ENCODE data around the gene PUSL1. TPM values are rescaled to one million over a fixed set of nuclear protein-coding genes. Genes with fewer than 3 reads are reported as not detected.

The PUSL1 gene
- total and polyA plus RNA-seq, 2 of the 13 experiments (the other 11 are each of a cell fraction or from before 2014, with no cell fraction given): 8.3 to 22.2 TPM

DNA sequence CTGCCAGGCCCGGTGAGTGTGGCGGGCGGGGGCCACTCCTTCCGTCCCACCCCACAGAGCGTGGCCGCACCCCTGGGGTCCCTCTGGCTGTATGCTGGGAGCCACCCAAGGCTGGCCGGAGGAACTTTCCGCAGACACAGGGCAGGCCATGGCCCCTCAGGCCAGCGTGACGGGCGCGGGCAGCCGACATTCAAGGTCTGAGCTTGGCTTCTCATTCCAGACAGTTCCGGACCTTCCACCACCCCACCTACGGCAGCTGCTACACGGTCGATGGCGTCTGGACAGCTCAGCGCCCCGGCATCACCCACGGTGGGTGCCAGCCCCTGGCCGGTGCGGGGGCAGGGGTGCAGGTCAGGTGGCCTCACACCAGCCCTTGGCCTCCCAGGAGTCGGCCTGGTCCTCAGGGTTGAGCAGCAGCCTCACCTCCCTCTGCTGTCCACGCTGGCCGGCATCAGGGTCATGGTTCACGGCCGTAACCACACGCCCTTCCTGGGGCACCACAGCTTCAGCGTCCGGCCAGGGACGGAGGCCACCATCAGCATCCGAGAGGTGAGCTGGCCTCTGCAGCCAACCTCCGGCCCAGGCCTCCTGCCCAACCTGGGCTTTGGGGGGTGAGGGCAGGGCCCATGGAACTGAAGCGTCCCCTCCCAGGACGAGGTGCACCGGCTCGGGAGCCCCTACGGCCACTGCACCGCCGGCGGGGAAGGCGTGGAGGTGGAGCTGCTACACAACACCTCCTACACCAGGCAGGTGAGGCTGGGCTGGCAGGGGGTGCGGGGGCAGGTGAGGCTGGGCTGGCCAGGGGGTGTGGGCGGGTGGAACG, 20.9 kb upstream of the PUSL1 start (continued):
- no peak for TF ChIP-seq ZBTB46 (CRISPR knock-in tag; IDR thresholded peaks at IDR 0.05; ENCODE audit: borderline replicate concordance)
- TF ChIP-seq FOXO1 (CRISPR knock-in tag; IDR thresholded peaks at IDR 0.05): no peak
- TF ChIP-seq MYNN (CRISPR knock-in tag; IDR thresholded peaks at IDR 0.05; ENCODE audit: low read depth): no peak
- TF ChIP-seq FUBP1 (CRISPR knock-in tag; IDR thresholded peaks at IDR 0.05; ENCODE audit: borderline replicate concordance): no peak
- TF ChIP-seq STAT6 (CRISPR knock-in tag; IDR thresholded peaks at IDR 0.05; ENCODE audit: borderline replicate concordance): no peak
- TF ChIP-seq, protein P1, sequence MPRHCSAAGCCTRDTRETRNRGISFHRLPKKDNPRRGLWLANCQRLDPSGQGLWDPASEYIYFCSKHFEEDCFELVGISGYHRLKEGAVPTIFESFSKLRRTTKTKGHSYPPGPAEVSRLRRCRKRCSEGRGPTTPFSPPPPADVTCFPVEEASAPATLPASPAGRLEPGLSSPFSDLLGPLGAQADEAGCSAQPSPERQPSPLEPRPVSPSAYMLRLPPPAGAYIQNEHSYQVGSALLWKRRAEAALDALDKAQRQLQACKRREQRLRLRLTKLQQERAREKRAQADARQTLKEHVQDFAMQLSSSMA (CRISPR knock-in tag; IDR thresholded peaks at IDR 0.05): 0 out of 2 replicates have a peak, but pooled peaks have one; percentile 50
- no peak for TF ChIP-seq HCFC1 (IDR thresholded peaks at IDR 0.05; ENCODE audit: low read depth, low read length)
- TF ChIP-seq NPAS2 (CRISPR knock-in tag; IDR thresholded peaks at IDR 0.05; ENCODE audit: borderline replicate concordance): no peak
- peak; percentile 59 to 64; a peak in 3 of 4 replicates for TF ChIP-seq NR2F1 (CRISPR knock-in tag; IDR thresholded peaks at IDR 0.05)
- TF ChIP-seq, protein P2, sequence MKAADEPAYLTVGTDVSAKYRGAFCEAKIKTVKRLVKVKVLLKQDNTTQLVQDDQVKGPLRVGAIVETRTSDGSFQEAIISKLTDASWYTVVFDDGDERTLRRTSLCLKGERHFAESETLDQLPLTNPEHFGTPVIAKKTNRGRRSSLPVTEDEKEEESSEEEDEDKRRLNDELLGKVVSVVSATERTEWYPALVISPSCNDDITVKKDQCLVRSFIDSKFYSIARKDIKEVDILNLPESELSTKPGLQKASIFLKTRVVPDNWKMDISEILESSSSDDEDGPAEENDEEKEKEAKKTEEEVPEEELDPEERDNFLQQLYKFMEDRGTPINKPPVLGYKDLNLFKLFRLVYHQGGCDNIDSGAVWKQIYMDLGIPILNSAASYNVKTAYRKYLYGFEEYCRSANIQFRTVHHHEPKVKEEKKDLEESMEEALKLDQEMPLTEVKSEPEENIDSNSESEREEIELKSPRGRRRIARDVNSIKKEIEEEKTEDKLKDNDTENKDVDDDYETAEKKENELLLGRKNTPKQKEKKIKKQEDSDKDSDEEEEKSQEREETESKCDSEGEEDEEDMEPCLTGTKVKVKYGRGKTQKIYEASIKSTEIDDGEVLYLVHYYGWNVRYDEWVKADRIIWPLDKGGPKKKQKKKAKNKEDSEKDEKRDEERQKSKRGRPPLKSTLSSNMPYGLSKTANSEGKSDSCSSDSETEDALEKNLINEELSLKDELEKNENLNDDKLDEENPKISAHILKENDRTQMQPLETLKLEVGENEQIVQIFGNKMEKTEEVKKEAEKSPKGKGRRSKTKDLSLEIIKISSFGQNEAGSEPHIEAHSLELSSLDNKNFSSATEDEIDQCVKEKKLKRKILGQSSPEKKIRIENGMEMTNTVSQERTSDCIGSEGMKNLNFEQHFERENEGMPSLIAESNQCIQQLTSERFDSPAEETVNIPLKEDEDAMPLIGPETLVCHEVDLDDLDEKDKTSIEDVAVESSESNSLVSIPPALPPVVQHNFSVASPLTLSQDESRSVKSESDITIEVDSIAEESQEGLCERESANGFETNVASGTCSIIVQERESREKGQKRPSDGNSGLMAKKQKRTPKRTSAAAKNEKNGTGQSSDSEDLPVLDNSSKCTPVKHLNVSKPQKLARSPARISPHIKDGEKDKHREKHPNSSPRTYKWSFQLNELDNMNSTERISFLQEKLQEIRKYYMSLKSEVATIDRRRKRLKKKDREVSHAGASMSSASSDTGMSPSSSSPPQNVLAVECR (CRISPR knock-in tag; IDR thresholded peaks at IDR 0.05; ENCODE audit: borderline replicate concordance): peak; percentile 44; the same call in 1 of the 2 replicates
- no peak for TF ChIP-seq SNAPC2 (CRISPR knock-in tag; IDR thresholded peaks at IDR 0.05)
- TF ChIP-seq, protein P3, sequence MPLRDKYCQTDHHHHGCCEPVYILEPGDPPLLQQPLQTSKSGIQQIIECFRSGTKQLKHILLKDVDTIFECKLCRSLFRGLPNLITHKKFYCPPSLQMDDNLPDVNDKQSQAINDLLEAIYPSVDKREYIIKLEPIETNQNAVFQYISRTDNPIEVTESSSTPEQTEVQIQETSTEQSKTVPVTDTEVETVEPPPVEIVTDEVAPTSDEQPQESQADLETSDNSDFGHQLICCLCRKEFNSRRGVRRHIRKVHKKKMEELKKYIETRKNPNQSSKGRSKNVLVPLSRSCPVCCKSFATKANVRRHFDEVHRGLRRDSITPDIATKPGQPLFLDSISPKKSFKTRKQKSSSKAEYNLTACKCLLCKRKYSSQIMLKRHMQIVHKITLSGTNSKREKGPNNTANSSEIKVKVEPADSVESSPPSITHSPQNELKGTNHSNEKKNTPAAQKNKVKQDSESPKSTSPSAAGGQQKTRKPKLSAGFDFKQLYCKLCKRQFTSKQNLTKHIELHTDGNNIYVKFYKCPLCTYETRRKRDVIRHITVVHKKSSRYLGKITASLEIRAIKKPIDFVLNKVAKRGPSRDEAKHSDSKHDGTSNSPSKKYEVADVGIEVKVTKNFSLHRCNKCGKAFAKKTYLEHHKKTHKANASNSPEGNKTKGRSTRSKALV (CRISPR knock-in tag; IDR thresholded peaks at IDR 0.05): no peak

Measured in HepG2 (cell line).